ENCODE data around the gene ALOX5. TPM values are rescaled to one million over a fixed set of nuclear protein-coding genes. Genes with fewer than 3 reads are reported as not detected.
"Not testable (repeated sequence)": the region's sequence is repeated elsewhere in the genome, so short reads cannot be mapped to it uniquely, and the experiment has no call there.

The ALOX5 gene
- total RNA-seq, 4 donors from 2014 or later, result 40.6 to 153 (median 78.0) TPM

DNA sequence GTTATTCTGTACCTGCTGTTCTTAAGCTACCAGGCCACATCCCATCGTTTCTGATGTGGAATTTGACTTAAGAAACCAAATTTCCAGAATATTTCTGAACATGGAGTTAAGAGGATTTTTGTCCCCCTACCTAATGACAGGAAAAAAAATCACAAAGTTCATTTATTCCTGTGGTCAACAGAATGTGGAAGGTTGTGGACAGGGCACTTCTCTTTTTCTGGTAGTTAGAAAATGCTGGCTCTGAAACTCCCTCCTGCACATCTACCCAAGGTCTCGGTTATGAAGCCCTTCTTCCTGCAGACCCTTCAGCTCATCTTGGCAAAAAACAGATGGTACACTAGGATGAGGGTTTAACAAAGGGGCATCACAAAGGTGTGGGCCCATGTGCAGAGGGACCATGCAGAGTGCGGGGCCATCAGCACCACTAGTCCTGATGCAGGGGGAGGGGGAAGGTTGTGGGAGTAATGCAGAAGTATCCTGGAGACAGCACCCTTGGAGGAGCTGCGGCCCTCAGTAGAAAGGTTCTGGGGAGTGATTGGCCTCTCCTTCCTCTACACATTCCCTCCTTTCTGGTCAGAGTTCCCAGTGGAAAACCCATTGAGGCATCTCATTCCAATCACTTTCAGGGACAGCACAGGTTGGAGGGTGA is 9.8 kb downstream of the ALOX5 start:
- no peak for ATAC-seq (ENCODE audit: low FRiP score)
- DNase-seq (ENCODE audit: low spot score), result no peak
- TF ChIP-seq, protein P1, sequence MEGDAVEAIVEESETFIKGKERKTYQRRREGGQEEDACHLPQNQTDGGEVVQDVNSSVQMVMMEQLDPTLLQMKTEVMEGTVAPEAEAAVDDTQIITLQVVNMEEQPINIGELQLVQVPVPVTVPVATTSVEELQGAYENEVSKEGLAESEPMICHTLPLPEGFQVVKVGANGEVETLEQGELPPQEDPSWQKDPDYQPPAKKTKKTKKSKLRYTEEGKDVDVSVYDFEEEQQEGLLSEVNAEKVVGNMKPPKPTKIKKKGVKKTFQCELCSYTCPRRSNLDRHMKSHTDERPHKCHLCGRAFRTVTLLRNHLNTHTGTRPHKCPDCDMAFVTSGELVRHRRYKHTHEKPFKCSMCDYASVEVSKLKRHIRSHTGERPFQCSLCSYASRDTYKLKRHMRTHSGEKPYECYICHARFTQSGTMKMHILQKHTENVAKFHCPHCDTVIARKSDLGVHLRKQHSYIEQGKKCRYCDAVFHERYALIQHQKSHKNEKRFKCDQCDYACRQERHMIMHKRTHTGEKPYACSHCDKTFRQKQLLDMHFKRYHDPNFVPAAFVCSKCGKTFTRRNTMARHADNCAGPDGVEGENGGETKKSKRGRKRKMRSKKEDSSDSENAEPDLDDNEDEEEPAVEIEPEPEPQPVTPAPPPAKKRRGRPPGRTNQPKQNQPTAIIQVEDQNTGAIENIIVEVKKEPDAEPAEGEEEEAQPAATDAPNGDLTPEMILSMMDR (IDR thresholded peaks at IDR 0.05), result no peak

- TF ChIP-seq, protein P1 (IDR thresholded peaks at IDR 0.05), result no peak
- DNase-seq (ENCODE audit: low spot score), result no peak
- no peak for ATAC-seq (ENCODE audit: low FRiP score)
Measured at GRCh38 chr10:45386657-45387056, 12.6 kb downstream of the ALOX5 start.

DNA sequence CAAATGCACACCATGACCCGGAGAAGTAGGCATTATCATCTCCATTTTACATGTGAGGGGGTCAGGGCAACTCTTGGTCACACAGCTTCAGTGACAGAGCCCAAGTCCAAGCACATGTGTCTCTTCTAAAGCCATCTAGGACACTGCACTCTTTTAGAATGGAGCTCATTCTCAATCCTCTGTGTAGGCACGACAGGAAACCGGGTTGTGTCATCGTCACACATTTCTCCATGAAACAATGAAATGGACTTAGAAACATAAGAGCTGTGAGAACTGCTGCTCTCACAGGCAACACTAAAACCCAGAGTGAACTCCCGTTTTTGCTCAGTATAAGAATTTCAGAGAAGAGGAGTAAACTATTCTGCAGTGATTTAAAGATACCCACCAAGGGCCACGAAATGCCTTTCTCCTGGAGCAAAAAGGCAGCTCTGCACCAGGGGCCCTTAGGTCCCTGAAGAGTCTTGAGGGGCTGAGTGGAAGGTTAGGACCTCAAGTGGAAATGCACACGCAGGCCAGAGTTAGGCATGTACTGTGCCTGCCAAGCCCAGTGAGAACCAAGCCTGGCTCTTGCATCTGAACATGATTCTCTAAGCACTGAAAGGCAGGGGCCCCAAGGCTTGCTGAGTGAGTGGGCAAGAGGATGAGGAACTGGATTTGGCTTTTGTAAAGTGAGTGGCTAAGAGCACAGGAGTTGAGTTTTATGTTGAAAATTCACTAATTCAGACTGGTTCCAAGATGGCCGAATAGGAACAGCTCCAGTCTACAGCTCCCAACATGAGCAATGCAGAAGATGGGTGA is 13.3 kb downstream of the ALOX5 start:
- DNase-seq (ENCODE audit: low spot score), result no peak
- TF ChIP-seq, protein P1 (IDR thresholded peaks at IDR 0.05), result no peak
- ATAC-seq (ENCODE audit: low FRiP score), result no peak

GRCh38 chr10:45389671-45390070 is 15.7 kb downstream of the ALOX5 start:
- ATAC-seq (ENCODE audit: low FRiP score); DNase-seq (ENCODE audit: low spot score): not testable (repeated sequence)

GRCh38 chr10:45391636-45392035 is 17.6 kb downstream of the ALOX5 start:
- DNase-seq (ENCODE audit: low spot score); ATAC-seq (ENCODE audit: low FRiP score): not testable (repeated sequence)

DNA sequence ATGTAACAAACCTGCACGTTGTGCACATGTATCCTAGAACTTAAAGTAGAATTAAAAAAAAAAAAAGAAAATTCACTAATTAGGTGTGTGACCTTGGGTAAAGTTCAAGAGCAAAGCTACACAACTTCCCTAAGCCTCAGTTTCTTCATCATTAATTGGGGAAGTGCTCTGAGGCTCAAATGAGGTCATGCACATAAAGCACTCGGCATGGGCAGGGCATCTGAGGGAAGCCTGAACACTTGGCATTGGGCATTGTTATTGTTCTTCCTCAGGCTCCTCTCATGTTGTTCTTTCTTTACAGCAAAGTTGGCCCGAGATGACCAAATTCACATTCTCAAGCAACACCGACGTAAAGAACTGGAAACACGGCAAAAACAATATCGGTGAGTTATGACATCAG is 21.5 kb downstream of the ALOX5 start:
- TF ChIP-seq, protein P1 (IDR thresholded peaks at IDR 0.05), result no peak
- ATAC-seq (ENCODE audit: low FRiP score), result no peak
- no peak for DNase-seq (ENCODE audit: low spot score)

- no peak for ATAC-seq (ENCODE audit: low FRiP score)
- no peak for DNase-seq (ENCODE audit: low spot score)
Measured at GRCh38 chr10:45398595-45398994, 24.6 kb downstream of the ALOX5 start.

More at GRCh38 chr10:45398595-45398994, 24.6 kb downstream of the ALOX5 start:
- TF ChIP-seq, protein P1 (IDR thresholded peaks at IDR 0.05), result no peak
